Lower leg skin (tissue), 3 donors: ENCODE measurements around the gene OR10D3.

Experiments used
- CTCF ChIP-seq, 3 donors: fragments of 450-650 bp; IDR thresholded peaks; one replicate each; pipeline ENCODE4 v1.5.1; 2016; ENCODE audit warnings: antibody characterized with exemption in 3 of 3, mild to moderate bottlenecking in 3 of 3, moderate library complexity in 2 of 3
- POLR2A ChIP-seq, 2 donors: fragments of 450-650 bp; IDR thresholded peaks; one replicate each; pipeline ENCODE4 v1.6.1; 2016 to 2017; ENCODE audit warnings: antibody characterized with exemption in 2 of 2, mild to moderate bottlenecking in 1 of 2, moderate library complexity in 1 of 2

GRCh38 chr11:124202951-124203350, 19.8 kb downstream of the OR10D3 start:
- TF ChIP-seq CTCF (IDR thresholded peaks at IDR 0.05) (no peak), POLR2A (IDR thresholded peaks at IDR 0.05) (no peak)
